GM12878 (cell line): ENCODE data around the gene LPAR3. TPM values are rescaled to one million over a fixed set of nuclear protein-coding genes. Genes with fewer than 3 reads are reported as not detected.

Experiments
- ATAC-seq: fragments of 200-7000 bp; cut with Tn5 transposase; 3 replicates; pipeline ENCODE4 v1.9.1; 2020; ENCODE audit warnings: mild to moderate bottlenecking, moderate library complexity
- BruUV-seq: library from RNA; stranded (reverse); fragments of 400-500 nt; replicated peaks from 2 replicates; lab custom pipeline; 2021; lab: Mats Ljungman, UMichigan
- CTCF ChIA-PET: fragments of 300-600 bp; sonication (Branson Sonifier 250); formaldehyde crosslinking; extraction: SDS; loops from one replicate; lab custom pipeline; 2021; ENCODE audit warnings: inconsistent platforms; lab: Yijun Ruan, JAX
- POLR2A ChIA-PET: fragments of 350-600 bp; formaldehyde crosslinking; extraction: SDS; loops from one replicate; lab custom pipeline; 2021; ENCODE audit warnings: inconsistent platforms; lab: Charles Lee
- RAD21 ChIA-PET: fragments of 300-600 bp; sonication (Branson Sonifier 250); formaldehyde crosslinking; loops from one replicate; lab custom pipeline; 2023; ENCODE audit warnings: antibody characterized with exemption; ENCODE audit not compliant: unreplicated experiment; lab: Charles Lee
- SMC1A ChIA-PET: fragments of 300-600 bp; sonication (Branson Sonifier 250); formaldehyde crosslinking; loops from one replicate; lab custom pipeline; 2023; ENCODE audit not compliant: unreplicated experiment, uncharacterized antibody; lab: Charles Lee
- DNase-seq: peaks from one replicate; pipeline ENCODE4 v3.0.0-alpha.2; 2011; ENCODE audit warnings: low read depth, low spot score
- FAIRE-seq: peaks from 3 replicates; lab custom pipeline; 2011; peaks lifted over from hg19 to GRCh38; lab: Jason Lieb, UNC
- H2AFZ ChIP-seq: 2 replicates; pipeline ENCODE4 v1.6.0; 2011; ENCODE audit warnings: low read depth, low read length, control low read depth; ENCODE audit not compliant: control insufficient read depth
- H3K27ac ChIP-seq: 2 replicates; pipeline ENCODE4 v1.5.1; 2011; ENCODE audit warnings: control low read depth; ENCODE audit not compliant: control insufficient read depth, insufficient read depth
- H3K27me3 ChIP-seq, 2 experiments: replicated peaks in 1 of 2; 2 replicates each; pipeline versions ENCODE4 v1.6.0 to v1.6.1; 2011; ENCODE audit warnings: low read length in 1 of 2; ENCODE audit not compliant: control insufficient read depth in 2 of 2, insufficient read depth in 2 of 2
- H3K36me3 ChIP-seq, 2 experiments: 2 replicates each; pipeline ENCODE4 v1.5.1; 2011; ENCODE audit warnings: low read length in 1 of 2; ENCODE audit not compliant: control insufficient read depth in 2 of 2, insufficient read depth in 2 of 2
- H3K4me1 ChIP-seq: 2 replicates; pipeline ENCODE4 v1.6.1; 2011; ENCODE audit warnings: mild to moderate bottlenecking, low read length, moderate library complexity, mixed read lengths; ENCODE audit not compliant: control insufficient read depth, insufficient read depth
- H3K4me2 ChIP-seq: 2 replicates; pipeline ENCODE4 v1.6.0; 2011; ENCODE audit warnings: control low read depth; ENCODE audit not compliant: control insufficient read depth, insufficient read depth
- H3K4me3 ChIP-seq: fragments of 200-600 bp; sonication (generic); 2 replicates; pipeline ENCODE4 v1.5.1; 2016
- H3K79me2 ChIP-seq: 2 replicates; pipeline ENCODE4 v1.6.0; 2011; ENCODE audit warnings: low read length; ENCODE audit not compliant: control insufficient read depth, insufficient read depth
- H3K9ac ChIP-seq: 2 replicates; pipeline ENCODE4 v1.8.0; 2011; ENCODE audit warnings: low read length, control low read depth, mixed read lengths; ENCODE audit not compliant: control insufficient read depth, insufficient read depth
- H3K9me3 ChIP-seq: replicated peaks from 3 replicates; pipeline ENCODE4 v1.5.1; 2011; ENCODE audit warnings: mild to moderate bottlenecking, low read length; ENCODE audit not compliant: control insufficient read depth, insufficient read depth
- H4K20me1 ChIP-seq: 2 replicates; pipeline ENCODE4 v1.6.0; 2011; ENCODE audit not compliant: control insufficient read depth, insufficient read depth
- CREM ChIP-seq: IDR thresholded peaks from 2 replicates; pipeline ENCODE4 v1.6.1; 2014; ENCODE audit warnings: antibody characterized with exemption, low read depth
- EED ChIP-seq: sonication (generic); IDR thresholded peaks from 2 replicates; pipeline ENCODE4 v1.6.1; 2016; ENCODE audit warnings: antibody characterized with exemption, low read depth
- MYB ChIP-seq: fragments of 150-350 bp; IDR thresholded peaks from 2 replicates; pipeline ENCODE4 v1.6.1; 2014; ENCODE audit warnings: mild to moderate bottlenecking, low read depth, low read length, borderline replicate concordance
- RCOR1 ChIP-seq: conservative IDR thresholded peaks from 2 replicates; pipeline ENCODE4 v1.6.1; 2012; ENCODE audit warnings: low read depth, low read length, improper control_type of control experiment
- SKIL ChIP-seq: fragments of 450-650 bp; IDR thresholded peaks from 2 replicates; pipeline ENCODE4 v1.6.1; 2017; ENCODE audit warnings: mild to moderate bottlenecking, low read depth, inconsistent platforms; ENCODE audit not compliant: poor library complexity, severe bottlenecking
- SMARCA5 ChIP-seq: fragments of 450-650 bp; IDR thresholded peaks from 2 replicates; pipeline ENCODE4 v1.6.1; 2017; ENCODE audit warnings: mild to moderate bottlenecking
- ZBED1 ChIP-seq: IDR thresholded peaks from 2 replicates; pipeline ENCODE4 v1.6.1; 2016; ENCODE audit warnings: borderline replicate concordance
- ZZZ3 ChIP-seq: IDR thresholded peaks from 2 replicates; pipeline ENCODE4 v1.6.1; 2011; ENCODE audit warnings: low read depth; ENCODE audit not compliant: control insufficient read depth, insufficient read length
- WGBS: methylation state at CpG from one replicate; pipeline ENCODE4 v1.1.6; 2016; ENCODE audit warnings: low lambda C conversion rate; ENCODE audit not compliant: insufficient replicate concordance, insufficient coverage; ENCODE audit errors: missing lambda C conversion rate; 5-methylcytosine and 5-hydroxymethylcytosine counted together
- in situ Hi-C: fragments of 300-500 bp; cut with MboI; formaldehyde crosslinking; loops from 9 replicates; pipeline ENCODE4 v1.14.3; 2018; ENCODE audit warnings: mixed read lengths
- intact Hi-C: fragments of 100-400 bp; cut with micrococcal nuclease; formaldehyde crosslinking; loops from one replicate; pipeline ENCODE4 v1.14.2; 2022; ENCODE audit not compliant: unreplicated experiment
- polyA plus RNA-seq, 11 experiments: library from polyadenylated mRNA; depleted of rRNA in 4 of 11; unstranded in 6 of 11; stranded (reverse) in 5 of 11; fragments of >200 nt; fragmentation: Nextera tagmentation in 4 of 11; fragmentation: Illumina TruSeq in 1 of 11; extraction: Ambion mirVana in 4 of 11; extraction: Trizol in 1 of 11; gene quantifications; 1 replicate in 1 of 11; 2 replicates in 10 of 11; pipeline versions ENCODE4 v1.2.1 to v1.2.3, GENCODE V29; 2011 to 2016; ENCODE audit warnings: inconsistent platforms in 2 of 11, missing spikeins in 2 of 11, low read depth in 1 of 11
- total RNA-seq, 4 experiments: library from RNA; depleted of rRNA in 3 of 4; stranded (reverse); fragments of >200 nt in 3 of 4; fragmentation: Illumina TruSeq in 1 of 4; extraction: Trizol in 1 of 4; gene quantifications; 2 replicates each; pipeline versions ENCODE4 v1.2.1 to v1.2.3, GENCODE V29; 2013 to 2021

The LPAR3 gene
- total and polyA plus RNA-seq, 10 of the 15 experiments (the other 5 are each of a cell fraction or from before 2014, with no cell fraction given): 0.03 to 0.31 (median 0.09) TPM; not detected in 3

GRCh38 chr1:84770481-84770880 is 122.5 kb downstream of the LPAR3 start:
- ChIA-PET SMC1A (interaction anchor here (0.7 kb wide), 1 partner anchor 107 kb away, joined by 3 read pairs; no protein-coding TSS in a partner anchor), CTCF (interaction anchor here (2.0 to 2.4 kb wide), 2 partner anchors 12 to 164 kb away, joined by 7 to 8 read pairs; no protein-coding TSS in a partner anchor), RAD21 (no interaction called here), POLR2A (no interaction called here)
- intact Hi-C loops (loop anchor here (5.0 kb wide), 2 partner anchors 333 to 863 kb away; no protein-coding TSS in a partner anchor), in situ Hi-C loops (loop anchor here (25.0 kb wide), 2 partner anchors 633 to 858 kb away; partner anchors contain the start of gene PRKACB)
- no peaks in the 10 kb centered on the region for H4K20me1 ChIP-seq
- no peaks in the 10 kb centered on the region for H3K36me3 ChIP-seq
- no peak overlapping the region for H3K4me3 ChIP-seq
- no peaks in the 10 kb centered on the region for H3K79me2 ChIP-seq
- no peak overlapping the region for H3K27ac ChIP-seq
- no peaks in the 10 kb centered on the region for H3K9me3 ChIP-seq
- no peaks in the 10 kb centered on the region; a peak in 1 of 4 replicates for H3K27me3 ChIP-seq
- TF ChIP-seq SMARCA5: no peak
- no peak for TF ChIP-seq CREM
- no peak for TF ChIP-seq ZZZ3
- no peak for TF ChIP-seq EED
- TF ChIP-seq MYB: no peak
- TF ChIP-seq ZBED1: no peak
- no peak for TF ChIP-seq RCOR1
- TF ChIP-seq SKIL: no peak
- WGBS: 82% methylated on average over 2 of the region's 2 CpGs
- H3K9ac ChIP-seq: no peak overlapping the region
- no peaks in the 10 kb centered on the region for H3K4me1 ChIP-seq
- FAIRE-seq: no peak
- no TSS peak for BruUV-seq
- H2AFZ ChIP-seq: no peak overlapping the region
- ATAC-seq: no peak
- H3K4me2 ChIP-seq: no peak overlapping the region
- no peak for DNase-seq
